Erythroblast (primary cell): Measurements from ENCODE around the gene SPATA12.

Source experiments
- DNase-seq, 2 experiments: peaks; one replicate each; lab custom pipeline; 2025; lab: John Stamatoyannopoulos, UW
- GATA1 ChIP-seq: IDR thresholded peaks from 2 replicates; pipeline ENCODE4 v1.6.1; 2011; ENCODE audit warnings: low read depth, mild to moderate bottlenecking, control low read depth, low read length, moderate library complexity
- POLR2A ChIP-seq: IDR thresholded peaks from 2 replicates; pipeline ENCODE4 v1.6.1; 2011; ENCODE audit warnings: mild to moderate bottlenecking, low read length

Gene SPATA12

DNA sequence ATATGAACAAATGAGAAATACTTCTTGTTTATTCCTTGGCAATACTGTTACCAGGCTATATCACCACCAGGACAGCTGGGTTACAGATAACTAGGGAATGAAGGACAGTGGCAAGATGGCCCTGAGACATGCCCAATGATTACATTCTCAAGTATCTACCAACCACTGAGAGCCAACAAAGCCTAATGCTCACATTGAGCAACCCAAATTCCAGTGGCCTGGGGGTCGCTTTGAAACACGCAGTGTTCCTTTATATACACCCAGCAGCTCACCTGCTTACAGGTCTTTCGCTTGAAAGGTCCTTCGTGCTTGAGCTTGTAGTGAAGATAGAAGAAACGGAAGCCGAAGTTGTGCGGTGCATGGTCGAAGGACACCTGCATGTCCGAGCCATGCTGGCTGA, 45.1 kb downstream of the SPATA12 start:
- DNase-seq: no peak
- TF ChIP-seq GATA1: no peak
- TF ChIP-seq POLR2A: no peak

GRCh38 chr3:57108684-57109083, 48.2 kb downstream of the SPATA12 start:
- no peak for DNase-seq
- no peak for TF ChIP-seq GATA1
- no peak for TF ChIP-seq POLR2A

DNA sequence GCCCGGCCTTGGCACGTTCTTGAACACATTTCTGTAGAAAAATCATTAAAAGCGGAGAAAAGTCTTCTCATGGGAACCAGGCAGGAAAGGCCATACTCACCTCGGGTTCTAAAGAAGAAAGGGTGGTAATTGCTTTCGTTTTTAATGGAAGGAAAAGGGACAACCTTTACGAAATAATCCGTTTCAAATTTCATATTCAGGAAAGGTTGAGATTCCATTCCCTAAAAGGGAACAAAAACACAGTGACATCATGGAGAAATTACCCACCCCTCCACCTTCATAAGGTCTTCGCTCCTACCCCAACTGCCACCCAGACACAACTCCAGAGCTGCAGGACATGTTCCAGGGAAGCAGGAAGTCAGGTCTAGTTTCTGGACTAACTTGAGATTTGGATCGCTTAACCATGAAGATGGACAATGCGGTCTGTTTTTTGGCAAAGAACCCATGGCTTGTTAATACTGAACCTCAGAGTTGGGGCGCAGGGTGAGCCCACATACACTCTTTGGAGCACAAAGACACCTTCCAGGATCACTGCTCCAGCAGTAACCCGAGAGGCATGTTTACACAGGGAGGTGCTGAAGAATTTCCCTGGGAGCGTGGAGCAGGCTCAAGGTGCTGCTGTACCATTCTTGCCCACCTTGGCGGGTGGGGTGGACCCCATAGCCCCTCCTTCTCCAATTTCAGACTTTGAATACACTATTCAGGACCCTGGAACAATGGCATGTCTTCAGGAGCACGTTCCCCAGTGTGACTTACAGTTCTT, 49.2 kb downstream of the SPATA12 start:
- TF ChIP-seq GATA1 (no peak), POLR2A (no peak)

DNA sequence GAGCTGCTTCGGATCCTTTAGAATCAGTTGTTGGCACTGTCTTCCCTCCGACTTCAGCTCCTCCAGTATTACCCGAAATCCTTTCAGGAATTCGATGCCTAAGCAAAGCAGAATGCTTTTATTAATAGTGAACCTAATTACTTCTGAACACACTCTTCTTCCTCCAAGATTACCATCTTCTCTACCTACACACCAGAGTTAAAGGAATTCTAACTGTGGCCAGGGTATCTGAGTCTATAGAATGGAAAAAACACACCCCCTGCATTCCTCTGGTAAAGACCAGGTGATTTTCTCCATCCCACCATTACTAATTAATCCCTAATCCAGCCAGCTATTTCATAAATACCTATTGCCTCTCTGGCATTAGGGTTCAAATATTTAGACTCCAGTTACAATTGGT, 49.8 kb downstream of the SPATA12 start:
- no peak for TF ChIP-seq POLR2A
- TF ChIP-seq GATA1: no peak
- DNase-seq: no peak

More for the DNA sequence above, 49.2 kb downstream of the SPATA12 start:
- no peak for DNase-seq

- TF ChIP-seq GATA1 (no peak), POLR2A (no peak)
- no peak for DNase-seq
Measured at GRCh38 chr3:57110798-57111197, 50.3 kb downstream of the SPATA12 start.

- DNase-seq: no peak
- TF ChIP-seq GATA1 (no peak), POLR2A (no peak)
Measured at GRCh38 chr3:57112206-57112605, 51.7 kb downstream of the SPATA12 start.

DNA sequence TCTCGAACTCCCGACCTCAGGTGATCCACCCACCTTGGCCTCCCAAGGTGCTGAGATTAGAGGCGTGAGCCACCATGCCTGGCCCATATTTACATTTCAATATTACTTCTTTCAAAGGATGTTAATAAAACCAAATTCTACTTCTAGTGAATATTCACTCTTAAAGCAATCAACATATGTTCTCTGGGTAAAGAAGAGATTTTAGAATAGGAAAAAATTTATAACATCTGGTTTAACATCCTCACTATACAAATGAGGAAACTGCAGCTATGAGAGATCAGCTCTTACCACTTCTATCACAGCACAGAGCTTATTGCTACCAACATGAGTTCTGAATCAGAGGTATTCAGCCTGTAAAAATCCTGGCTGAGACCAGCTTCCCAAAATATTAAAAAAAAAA, 56.0 kb downstream of the SPATA12 start:
- DNase-seq: no peak
- TF ChIP-seq GATA1 (no peak), POLR2A (no peak)

- TF ChIP-seq POLR2A (no peak), GATA1 (no peak)
Measured at GRCh38 chr3:57118254-57118653, 57.8 kb downstream of the SPATA12 start.

GRCh38 chr3:57120040-57120439, 59.6 kb downstream of the SPATA12 start:
- TF ChIP-seq GATA1 (no peak), POLR2A (no peak)
- no peak for DNase-seq

More at GRCh38 chr3:57118254-57118653, 57.8 kb downstream of the SPATA12 start:
- no peak for DNase-seq

DNA sequence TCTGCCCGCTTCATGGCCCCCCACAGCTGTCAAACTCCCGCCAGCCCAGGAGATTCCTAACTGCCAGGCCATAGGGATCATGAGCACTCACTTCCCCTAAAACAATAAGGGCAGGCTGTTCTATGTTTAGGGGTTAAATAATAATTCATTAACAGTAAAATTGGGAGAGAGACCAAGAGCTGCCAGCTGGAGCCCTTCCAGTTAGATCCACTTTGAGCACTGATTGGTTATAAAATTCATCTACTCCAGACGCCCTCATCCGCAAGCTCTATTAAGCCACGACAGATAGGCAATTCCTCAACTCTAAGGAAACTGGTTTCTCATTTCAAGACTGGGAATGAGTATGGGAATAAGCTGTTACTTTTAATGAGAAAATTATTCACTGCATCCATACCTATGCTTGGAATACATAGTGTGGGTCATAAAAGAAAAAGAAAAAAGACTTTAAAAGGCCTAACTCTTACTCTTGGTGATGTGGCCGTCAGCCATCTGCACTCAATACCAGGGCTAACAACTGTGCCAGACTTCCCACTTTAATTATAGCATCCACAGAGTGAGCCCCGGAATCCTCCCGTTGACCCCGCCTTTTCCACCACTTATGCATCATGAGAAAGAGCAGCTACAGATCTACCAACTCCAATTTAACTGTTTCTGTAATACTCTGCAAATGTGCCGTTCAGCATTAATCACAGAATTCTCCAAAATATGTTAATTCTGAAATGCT, 60.1 kb downstream of the SPATA12 start:
- TF ChIP-seq GATA1 (no peak), POLR2A (no peak)
- DNase-seq: no peak
